Erythroblast (primary cell): ENCODE data around the gene FRMD3.

Source experiments
- GATA1 ChIP-seq: IDR thresholded peaks from 2 replicates; pipeline ENCODE4 v1.6.1; 2011; ENCODE audit warnings: low read depth, mild to moderate bottlenecking, control low read depth, low read length, moderate library complexity
- POLR2A ChIP-seq: IDR thresholded peaks from 2 replicates; pipeline ENCODE4 v1.6.1; 2011; ENCODE audit warnings: mild to moderate bottlenecking, low read length

DNA sequence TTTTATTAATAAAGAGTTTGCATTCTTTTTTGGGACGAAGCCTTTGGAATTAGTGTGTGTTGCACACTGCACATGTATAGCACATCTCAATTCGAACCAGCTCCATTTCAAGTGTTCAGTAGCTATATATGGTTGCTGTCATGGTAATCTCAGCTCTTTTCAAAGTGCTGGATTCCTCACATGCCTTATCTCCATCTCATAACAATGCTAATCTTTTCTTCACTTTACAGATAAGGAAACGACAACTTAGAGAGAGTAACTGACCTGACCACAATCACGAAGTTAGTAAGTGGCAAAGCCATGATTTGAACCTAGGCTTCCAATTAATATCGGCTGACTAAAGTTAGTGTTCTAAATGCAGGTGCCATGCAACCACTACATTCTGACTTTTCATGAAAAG, 270.5 kb downstream of the FRMD3 start:
- no peak for TF ChIP-seq POLR2A
- TF ChIP-seq GATA1, result no peak
